Epidermal melanocyte (primary cell): ENCODE data around the gene ADORA2A.
A peak's percentile ranks its signal among the peaks of the same experiment; 100 is the strongest.

Experiments used
- DNase-seq: peaks from one replicate; pipeline ENCODE4 v3.0.0; 2011; ENCODE audit warnings: low spot score; ENCODE audit not compliant: insufficient read length

ADORA2A gene

DNA sequence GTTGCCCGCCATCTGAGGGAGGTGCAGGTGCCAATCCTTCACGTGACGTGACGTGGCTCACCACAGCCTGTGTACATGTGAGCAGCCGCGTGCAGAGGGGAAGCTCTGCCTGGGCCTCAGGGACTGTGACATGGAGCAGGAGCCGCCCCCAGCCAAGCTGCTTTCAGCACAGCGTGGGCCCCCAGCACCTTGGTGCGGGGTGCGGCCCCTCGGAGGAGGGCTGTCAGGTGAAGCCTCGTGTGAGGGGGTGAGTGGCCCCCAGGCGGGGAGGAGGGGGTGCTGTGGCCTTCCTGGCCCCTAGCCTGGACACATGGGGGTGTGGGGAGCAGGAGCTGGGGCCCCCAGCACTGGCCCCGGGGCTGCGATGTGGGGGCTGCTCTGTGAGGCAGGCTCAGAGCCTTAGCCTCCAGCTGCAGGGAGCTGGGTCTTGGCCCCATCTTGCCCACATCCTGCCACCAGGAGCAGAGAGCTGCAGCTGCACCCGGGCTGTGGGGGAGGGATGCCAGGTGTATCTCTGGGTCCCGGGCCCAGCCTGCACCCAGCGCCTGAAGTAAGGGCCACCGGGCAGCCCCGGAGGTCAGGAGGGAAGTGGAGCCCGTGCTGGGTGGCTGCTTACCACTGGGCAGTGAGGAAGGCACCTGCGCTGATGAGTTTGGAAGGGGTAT, at the start of gene ADORA2A:
ADORA2A (plus strand) TSS at position 100 of the 665 bp plus-strand sequence. CDS start 5,806 bp downstream, outside the sequence.
- DNase-seq: no peak

DNA sequence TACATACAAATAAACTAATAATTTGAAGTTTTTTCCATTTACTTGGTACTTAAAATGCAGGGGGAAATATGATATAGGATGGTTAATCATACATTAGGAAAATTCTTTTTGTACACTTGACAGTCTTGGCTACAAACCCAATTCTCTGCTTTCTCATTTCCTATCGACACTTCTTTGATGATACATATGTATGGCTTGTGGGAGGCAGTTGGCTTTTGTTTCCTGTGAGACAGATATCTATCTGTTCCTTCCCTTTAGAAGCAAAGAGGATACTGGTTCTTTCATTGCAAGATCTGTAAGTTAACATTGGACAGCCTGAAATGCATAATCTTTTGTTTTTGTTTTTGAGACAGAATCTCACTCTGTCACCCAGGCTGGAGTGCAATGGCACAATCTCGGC, 47.9 kb upstream of the ADORA2A start:
- no peak for DNase-seq

DNA sequence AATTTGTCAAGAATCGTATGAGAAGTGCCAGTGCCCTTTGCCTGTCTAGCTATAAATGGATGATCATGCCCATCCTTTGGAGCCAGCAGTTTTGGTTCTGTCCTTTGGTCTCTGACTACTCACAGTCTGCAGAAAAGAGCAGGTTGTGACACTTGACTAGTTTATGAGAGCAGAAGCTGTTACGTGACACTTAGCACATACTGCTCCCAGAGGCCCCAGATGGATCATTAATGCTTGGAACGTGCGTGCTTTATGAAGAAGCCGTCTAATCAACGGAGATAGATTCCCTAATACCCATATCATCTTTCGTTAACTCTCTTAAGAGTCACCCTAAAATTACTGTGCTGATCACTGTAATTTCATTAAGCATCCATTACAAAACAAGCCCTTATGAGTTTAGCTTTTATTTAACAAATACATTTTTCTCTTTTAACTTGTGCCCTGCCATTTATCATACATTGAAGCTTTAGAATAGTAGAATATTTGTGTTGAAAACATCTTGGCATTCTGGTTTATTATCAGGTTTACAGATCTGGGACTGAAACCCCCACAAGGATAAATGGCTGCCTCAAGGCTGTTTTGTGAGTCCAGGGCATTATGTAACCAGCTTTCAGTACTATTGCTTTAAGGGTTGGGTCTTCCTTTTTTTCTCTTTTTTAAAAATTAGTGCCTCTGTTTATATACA, 47.0 kb upstream of the ADORA2A start:
- no peak for DNase-seq

DNA sequence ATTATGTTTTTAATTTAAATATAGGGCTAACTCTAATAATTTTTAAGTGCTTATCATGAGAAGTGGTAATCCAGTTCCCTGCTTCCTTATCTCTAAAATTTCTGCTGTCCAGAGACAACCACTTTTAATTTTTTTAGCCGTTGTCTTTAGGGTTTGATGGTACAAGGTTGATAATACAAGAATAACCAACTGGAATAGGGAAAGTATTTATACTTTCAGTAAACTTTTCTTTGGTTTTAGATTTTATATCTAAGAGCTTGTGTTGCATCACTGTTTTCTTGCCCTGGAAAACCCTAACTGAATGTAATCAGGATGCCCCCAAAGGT, 46.5 kb upstream of the ADORA2A start:
- DNase-seq: no peak

DNA sequence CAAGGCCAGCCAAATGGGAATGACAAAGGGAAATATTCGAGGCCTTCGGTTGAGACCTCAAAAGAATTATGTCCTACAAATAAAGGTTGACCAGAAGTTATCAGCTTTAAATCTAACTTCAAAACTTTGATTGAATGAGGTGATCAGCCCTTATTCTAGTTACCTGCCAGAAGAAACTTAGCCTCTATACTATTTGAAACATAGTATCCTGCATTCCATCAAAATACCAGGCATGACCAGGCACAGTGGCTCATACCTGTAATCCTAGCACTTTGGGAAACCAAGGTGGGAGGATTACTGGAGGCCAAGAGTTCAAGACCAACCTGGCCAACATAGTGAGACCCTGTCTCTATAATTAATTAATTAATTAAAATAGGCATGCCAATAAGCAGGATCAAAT, 44.3 kb upstream of the ADORA2A start:
- DNase-seq: no peak

DNA sequence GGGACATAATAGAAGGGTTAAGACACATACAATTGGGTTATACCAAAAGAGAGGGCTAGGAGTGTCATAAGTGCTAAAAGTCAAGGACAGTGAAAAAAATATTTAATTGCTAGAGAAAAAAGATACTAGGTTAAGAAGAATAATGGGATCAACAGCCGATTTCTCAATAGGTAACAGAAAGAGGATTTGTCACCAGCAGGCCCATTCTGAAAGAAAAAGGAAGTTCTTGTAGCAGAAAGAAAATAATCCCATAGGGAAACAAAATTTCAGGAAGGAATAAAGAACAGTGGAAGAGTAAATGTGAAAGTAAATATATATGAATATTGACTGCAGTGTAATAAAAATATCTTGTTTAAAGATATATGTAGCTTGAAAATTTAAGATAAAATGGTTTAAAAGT, 43.3 kb upstream of the ADORA2A start:
- DNase-seq: no peak

DNA sequence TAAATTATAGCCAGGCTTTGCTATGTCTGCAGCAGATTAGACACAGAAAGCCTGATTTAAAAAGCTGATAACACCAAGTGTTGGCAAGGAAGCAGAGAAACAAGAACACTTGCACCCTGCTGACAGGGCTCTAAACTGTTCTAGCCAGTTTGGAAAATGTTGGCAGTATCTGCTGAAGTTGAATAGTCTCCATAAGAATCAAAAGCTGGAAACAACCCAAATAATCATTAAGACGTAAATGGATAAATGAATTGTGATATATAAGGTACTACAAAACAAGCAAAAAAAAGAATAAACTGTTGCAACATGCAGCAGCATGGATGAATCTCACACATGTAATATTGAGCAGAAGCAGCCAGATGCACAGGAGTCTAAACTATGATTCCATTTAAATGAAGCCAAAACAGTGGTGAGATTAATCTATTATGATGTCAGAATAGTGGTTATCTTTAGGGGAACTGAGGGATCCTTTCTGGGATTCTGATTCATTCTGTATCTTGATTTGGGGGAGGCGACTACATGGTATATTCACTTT, 40.4 kb upstream of the ADORA2A start:
- no peak for DNase-seq

DNA sequence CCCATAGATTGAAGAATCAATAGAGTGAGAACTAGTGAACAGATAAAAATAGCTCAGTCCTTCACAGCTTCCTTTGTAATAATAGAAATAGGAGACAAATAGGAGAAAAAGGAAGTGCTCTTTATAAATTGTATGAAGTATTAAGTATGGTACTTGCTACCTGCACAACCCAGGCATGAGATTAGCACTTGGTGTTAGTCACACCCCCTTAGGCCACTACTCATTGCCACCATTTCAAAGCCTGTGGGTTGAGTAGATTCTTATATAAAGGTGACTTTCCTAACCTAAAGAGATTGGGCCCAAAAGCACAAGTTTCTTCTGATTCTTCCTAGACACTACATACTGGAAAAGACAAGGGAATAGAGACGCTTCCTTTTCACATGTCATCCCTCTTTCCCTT, 37.7 kb upstream of the ADORA2A start:
- no peak for DNase-seq

DNA sequence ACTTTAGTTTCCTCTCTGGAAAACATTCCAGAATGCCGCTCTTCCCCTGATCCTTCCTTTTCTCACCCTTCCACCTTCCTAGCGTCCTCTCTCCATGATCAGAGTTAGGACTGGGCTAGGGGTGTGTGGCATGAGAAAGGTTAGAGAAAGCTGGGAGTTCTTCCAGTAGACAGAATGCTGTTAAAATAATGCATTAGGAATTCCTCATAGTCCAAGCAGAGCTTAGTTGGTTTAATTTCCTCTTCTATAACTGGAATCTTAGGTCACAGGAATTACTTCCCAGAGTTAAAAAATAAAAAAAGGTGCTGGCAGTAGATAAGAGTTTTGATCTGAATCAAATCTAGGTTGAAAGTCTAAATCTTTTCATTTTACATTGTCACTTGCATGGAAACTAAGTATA, 37.2 kb upstream of the ADORA2A start:
- no peak for DNase-seq

DNA sequence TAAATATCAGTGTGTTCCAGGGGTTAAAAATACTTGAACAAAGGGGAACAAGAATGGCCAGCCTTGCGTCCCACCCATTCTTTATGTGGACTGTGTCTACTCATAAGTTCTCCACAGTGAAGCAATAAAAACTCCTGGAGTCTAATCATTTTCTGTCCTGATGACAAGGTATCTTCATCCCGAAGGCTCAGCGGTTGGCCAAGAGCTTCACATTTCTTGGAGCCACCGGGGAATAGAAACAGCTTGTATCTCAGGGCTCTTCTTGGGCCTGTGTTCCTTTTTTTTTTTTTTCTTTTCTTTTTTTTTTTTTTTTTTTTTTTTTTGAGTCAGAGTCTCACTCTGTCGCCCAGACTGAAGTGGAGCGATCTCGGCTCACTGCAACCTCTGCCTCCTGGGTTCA, 36.8 kb upstream of the ADORA2A start:
- no peak for DNase-seq

DNA sequence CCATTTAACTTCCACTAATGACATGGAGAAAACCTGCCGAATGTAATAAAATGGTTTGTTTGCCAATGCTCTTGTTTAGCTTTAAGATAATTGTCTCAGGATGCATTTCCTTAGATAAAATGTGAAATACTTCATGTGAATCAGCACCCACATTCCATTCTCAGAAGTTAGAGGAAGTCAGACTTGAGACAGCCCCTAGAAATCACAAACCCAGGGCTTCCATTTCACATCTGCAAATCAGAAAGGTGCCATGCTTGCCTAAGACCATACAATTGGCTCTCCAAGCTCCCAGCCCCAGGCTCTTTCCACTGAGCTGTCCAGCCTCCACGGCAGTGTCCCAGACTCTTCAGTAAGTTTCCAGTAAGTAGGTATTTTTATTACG, 35.6 kb upstream of the ADORA2A start:
- DNase-seq: no peak

DNA sequence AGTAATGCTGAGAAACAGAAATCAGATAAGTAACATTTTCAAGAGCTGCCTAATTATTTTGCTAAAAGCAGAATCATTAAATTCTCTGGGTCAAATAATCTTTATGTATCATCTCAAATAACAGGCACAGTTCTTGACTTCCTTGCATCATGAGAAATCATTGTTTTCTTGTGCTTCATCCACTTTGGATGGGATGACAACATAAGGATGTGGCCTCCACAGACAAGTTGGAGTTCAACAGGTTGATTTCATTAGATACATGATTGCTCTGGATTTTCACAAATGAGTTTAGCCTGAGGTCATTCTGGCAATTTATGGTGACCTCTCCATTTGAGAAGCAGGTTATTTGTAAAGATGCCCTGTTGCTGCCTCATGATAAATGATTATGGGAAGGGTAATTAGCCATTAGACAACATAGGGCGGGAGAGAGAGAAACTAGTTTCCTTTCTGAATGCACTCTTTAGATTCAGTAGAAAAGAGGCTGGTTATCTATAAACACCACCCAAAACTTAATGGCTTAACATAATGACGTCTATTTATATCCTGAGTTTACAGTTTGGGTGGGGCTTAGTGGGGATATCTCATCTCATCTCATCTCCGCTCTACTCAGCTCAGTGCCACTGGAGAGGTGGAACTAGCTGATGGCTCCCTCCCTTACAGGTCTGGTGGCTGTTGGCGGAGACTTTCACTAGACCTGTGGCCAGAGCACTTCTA, 35.0 kb upstream of the ADORA2A start:
- no peak for DNase-seq

DNA sequence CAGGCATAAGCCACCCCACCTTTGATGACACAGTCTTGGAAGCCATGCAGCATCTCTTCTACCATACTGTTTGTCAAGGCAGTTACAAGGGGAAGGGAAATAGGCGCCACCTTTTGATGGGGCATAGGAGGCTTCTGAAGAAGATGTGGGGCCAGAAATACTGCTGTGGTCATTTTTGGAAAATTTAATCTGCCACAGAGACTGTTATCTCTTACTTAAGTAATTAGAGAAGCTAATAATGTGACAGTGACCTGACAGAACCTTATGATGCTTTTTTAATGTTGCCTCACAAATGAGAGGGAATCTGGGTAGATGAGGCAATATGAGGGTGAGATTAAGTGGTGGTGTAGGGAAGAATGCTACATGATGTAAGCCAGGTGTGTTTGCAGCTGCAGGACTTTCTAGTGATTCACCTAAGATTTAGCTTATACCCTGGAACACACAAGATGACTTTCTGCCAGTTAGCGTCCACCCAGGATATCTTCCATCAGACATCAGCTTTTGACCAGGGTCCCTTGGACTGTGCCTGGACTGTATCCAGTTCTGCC, 34.3 kb upstream of the ADORA2A start:
- no peak for DNase-seq

DNA sequence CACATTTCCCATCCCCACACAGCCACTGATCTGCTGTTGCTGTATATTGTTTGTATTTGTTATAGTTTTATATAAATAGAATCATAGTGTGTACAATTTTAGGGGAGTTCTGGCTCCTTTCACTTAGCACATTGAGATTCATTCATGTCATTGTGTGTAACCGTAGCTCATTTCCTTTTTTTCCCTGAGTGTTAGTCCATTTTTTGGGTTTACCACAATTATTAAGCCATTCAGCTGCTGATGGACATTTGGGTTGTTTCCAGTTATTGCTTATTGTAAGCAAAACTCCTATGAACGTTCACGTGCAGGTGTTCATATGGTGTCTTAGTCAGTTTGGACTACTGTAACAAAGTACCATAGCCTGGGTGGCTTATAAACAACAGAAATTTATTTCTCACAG, 33.6 kb upstream of the ADORA2A start:
- DNase-seq: no peak

DNA sequence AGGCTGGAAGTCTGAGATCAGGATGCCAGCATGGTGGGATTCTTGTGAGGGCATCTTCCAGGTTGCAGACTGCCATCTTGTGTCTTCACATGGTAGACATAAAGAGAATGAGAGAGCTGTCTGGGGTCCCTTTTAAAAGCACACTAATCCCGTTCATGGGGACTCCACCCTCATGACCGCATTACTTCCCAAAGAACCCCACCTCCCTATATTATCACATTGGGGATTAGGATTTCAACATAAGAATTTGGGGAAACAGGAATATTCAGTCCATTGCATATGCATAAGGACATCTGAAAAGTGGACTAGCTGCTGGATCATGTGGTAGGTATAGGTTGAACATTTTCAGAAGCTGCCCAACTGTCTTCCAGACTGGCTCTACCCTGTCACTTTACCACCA, 33.1 kb upstream of the ADORA2A start:
- DNase-seq: no peak

DNA sequence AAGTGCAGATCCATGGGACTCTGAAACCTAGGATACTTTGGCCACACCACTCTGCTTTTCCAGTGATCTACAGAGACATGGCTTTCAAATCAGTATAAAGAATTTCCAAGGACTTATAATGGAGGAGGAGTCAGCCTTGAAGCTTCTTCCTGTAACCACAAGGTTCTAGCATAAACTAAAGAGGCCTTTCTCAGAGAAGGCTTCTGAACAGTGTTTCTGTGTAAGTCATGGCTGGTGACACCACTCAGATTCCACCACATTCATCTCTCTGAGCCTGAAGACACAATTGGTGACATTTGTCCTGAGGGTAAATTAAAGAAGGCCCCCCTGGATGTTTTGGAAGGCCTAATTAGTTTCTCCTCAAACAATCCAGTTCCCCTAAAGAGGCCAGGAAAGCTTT, 29.0 kb upstream of the ADORA2A start:
- no peak for DNase-seq

DNA sequence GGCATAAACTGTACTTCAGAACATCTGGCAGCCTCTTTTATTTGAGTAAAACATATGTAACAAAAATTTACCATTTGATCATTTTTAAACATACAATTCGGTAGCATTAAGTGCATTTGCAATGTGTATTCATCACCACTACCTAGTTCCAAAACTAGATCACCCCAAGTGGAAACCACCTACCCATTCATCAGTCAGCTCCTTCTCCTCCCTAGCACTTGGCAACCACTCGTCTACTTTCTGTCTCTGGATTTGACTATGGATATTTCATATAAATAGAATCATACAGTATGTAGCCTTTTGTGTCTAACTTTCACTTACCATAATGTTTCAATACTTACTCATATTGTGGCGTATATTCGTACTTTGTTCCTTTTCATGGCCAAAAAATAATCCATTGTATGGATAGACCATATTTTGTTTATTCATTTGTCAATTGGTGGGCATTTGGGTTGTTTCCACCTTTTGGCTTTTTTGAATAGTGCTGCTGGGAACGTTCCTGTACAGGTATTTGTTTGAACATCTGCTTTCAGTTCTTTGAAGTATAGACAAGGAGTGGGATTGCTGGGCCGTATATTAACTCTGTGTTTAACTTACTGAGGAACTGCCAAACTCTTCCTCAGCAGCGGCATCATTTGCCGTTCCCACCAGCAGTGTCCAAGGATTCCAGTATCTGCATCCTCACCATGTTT, 27.2 kb upstream of the ADORA2A start:
- DNase-seq: no peak

DNA sequence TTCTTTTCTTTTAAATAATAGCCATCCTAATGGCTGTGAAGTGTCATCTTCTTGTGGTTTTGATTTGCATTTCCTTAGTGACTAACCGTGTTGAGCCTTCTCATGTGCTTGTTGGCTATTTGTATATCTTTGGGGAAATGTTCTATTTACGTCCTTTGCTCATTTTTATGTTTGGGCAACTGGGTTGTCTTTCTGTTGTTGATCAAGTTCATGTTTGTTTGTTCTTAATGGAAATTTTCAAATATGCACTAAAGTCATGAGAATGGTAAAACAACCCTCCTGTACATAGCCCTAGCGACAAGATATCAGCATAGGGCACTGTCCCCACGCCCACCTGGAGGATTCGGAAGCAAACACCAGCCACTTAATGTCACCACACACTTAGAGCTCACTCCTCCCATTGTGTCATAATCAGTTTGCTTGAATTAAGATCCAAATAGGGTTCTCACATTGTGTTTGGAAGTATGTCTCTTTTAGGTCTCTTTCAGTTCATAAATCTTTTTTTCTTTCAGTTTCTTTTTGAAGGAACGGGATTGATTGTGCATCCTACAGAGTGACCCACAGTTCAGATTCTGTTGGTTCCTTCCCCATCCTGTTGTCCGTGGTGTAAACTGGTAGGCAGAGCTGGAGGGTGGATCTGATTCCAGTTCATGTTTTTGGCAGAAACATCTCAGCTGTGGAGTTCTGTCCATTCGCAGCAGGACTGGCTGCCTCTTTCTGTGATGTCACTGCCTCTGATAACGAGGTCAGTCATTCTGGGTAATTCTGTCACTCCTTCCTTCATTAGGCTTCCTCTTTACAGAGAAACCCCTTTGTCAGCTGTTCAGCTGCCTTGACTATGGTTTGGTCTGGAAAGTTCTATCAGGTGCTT, 26.4 kb upstream of the ADORA2A start:
- no peak for DNase-seq

DNA sequence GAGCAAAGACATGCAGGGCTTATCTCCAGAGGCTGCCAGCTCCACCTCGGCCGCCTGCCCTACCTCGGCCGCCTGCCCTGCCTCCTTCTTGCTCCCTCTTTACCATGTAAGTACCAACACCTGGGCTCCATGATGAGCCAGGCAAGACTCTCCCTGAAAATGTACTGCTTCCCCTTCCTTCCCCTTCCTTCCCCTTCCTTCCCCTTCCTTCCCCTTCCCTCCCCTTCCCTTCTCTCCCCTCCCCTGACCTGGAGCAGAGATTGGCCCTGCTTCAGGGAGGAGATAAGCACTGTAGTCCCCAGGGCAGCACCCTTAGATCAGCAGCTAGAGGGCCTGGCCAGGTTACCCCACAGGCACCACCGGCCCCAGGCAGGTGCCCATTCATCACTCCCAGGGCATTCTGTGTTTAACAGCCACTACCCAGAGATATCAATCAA, 25.4 kb upstream of the ADORA2A start:
- no peak for DNase-seq

DNA sequence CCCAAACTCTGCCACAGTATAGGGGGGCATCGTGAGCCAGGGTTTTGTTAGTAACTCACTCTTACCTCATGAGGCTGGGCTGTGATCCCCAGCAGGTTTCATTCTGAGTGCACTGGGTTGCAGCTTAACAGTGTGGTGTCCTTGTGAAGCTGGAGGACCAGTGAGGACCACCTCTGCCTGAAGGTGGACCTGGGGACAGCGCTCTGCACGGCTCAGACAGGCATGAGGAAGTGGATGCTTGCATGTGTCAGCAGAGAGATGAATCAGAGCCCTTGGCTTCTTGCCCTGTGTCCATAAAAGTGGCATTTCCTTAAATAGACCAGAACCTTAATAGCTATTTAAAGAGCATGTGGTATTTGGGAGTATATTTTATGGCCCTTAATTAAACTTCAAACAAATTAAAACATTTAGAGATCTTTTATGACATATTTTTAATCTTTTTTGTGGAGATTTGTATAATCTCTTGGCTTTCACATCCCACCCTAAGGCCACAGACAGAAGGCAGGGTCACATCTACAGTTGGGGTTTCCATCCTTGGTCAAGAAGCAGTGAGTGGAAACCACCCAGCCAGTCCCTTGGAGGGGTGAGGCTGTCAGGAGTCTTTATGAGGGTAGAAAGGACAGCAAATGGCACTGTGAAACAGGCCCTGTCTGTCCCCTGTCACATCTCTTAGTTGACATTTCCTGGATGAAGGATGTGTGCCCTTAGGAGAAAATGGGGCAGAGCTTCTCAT, 24.8 kb upstream of the ADORA2A start:
- peak; percentile 63 for DNase-seq
